GM18873 (cell line): ENCODE data around the gene ATP5MC2.
"Not testable (repeated sequence)": the region's sequence is repeated elsewhere in the genome, so short reads cannot be mapped to it uniquely, and the experiment has no call there.

Experiments
- ATAC-seq: cut with Tn5 transposase; IDR thresholded peaks from one replicate; pipeline ENCODE4 v1.9.1; 2021; ENCODE audit warnings: mild to moderate bottlenecking, moderate library complexity, moderate number of reproducible peaks; ENCODE audit not compliant: unreplicated experiment, low FRiP score

ATP5MC2 gene

GRCh38 chr12:53657041-53657440 is 18.8 kb downstream of the ATP5MC2 start:
- no peak for ATAC-seq

GRCh38 chr12:53653595-53653994 is 22.3 kb downstream of the ATP5MC2 start:
- ATAC-seq = no peak

DNA sequence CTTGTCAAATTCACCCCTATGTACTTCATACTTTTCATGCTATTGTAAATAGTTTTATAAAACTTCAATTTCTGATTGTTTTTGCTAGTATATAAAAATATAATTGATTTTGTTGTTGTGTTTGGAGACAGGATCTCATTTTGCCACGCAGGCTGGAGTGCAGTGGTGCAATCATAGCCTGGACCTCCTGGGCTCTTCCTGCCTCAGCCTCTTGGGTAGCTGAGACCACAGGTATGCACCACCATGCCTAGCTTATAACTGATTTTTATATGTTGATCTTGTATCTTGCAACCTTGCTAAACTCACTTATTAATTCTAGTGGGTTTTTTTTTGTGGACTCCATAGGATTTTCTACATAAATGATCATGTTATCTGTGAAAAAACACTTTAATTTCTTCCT is 23.5 kb downstream of the ATP5MC2 start:
- ATAC-seq = no peak

- ATAC-seq = no peak
Observed at GRCh38 chr12:53651737-53652136, 24.1 kb downstream of the ATP5MC2 start.

DNA sequence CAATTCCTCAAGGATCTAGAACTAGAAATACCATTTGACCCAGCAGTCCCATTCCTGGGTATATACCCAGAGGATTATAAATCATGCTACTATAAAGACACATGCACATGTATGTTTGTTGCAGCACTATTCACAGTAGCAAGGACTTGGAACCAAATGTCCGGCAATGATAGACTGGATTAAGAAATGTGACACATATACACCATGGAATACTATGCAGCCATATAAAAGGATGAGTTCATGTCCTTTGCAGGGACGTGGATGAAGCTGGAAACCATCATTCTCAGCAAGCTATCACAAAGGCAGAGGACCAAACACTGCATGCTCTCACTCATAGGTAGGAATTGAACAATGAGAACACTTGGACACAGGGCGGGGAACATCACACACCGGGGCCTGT is 29.6 kb downstream of the ATP5MC2 start:
- not testable (repeated sequence) for ATAC-seq

- ATAC-seq = no peak
Observed at GRCh38 chr12:53645165-53645564, 30.7 kb downstream of the ATP5MC2 start.

- ATAC-seq = no peak
Observed at GRCh38 chr12:53644133-53644532, 31.8 kb downstream of the ATP5MC2 start.

DNA sequence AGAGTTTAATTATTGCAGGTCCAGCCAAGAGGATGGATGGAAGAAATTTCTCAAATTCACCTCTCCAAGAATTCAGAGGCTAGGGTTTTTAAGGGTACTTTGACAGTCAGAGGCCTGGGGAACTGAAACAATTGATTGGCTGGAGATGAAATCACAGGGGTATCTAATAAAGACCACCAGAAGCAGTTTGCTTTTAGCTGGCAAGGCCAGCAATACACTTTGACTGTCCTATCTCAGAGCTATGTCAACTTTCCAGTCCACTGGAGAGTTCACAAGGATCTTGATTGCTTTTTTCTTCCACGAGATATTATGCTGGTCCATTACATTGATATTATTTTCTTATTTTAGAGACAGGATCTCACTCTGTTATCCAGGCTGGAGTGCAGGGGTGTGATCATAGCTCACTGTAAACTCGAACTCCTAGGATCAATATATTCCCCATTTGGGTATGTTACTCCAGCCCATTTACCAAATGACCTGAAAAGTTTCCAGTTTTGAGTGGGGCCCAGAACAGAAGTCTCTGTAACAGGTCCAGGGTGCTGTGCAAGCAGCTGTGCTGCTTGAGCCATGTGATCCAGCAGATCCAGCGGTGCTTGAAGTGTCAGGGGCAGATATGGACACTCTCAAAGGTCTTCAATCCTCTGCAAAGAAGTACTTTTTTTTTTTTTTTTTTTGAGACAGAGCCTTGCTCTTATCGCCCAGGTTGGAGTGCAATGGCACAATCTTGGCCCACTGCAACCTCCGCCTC is 32.5 kb downstream of the ATP5MC2 start:
- no peak for ATAC-seq

DNA sequence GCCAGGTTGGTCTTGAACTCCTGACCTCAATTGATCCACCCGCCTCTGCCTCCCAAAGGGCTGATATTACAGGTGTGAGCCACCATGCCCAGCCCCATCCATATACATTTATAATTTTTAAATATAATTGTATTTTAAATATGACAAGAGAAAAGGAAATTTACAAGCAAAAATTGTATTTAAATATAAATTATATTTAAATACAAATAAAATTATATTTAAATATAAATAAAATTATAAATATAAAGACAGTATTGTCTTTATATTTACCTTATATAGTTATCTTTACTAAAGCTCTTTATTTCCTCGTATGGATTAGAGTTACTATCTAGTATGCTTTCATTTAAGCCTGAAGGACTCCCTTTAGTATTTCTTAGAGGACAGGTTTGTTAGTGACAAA is 37.8 kb downstream of the ATP5MC2 start:
- no peak for ATAC-seq

GRCh38 chr12:53636641-53637040 is 39.2 kb downstream of the ATP5MC2 start:
- no peak for ATAC-seq

- not testable (repeated sequence) for ATAC-seq
Observed at GRCh38 chr12:53635708-53636107, 40.2 kb downstream of the ATP5MC2 start.

DNA sequence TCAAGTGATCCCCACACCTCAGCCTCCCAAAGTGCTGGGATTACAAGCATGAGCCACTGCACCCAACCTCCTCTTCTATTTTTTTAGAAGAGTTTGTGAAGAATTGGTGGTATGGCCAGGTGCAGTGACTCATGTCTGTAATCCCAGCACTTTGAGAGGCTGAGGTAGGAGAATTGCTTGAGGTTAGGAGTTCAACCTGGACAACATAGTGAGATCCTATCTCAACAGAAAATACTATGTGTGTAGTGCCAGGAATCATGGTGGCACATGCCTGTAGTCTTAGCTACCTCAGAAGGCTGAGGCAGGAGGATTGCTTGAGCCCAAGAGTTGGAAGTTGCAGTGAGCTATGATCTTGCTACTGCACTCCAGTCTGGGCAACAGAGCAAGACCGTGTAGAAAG is 44.2 kb downstream of the ATP5MC2 start:
- no peak for ATAC-seq

DNA sequence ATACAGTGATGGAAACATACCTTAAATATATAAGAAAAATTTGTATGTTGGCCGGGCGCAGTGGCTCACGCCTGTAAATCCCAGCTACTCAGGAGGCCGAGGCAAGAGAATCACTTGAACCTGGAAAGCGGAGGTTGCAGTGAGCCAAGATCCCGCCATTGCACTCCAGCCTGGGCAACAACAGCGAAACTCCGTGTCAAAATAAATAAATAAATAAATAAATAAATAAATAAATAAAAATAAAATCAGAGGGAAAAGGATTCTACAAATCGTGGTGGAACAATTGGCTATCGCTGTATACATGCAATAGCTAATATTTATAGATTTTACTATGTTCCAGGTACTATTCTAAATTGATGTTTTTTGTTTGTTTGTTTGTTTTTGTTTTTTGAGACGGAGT is 48.0 kb downstream of the ATP5MC2 start:
- no peak for ATAC-seq

- peak; percentile 10 for ATAC-seq
Observed at GRCh38 chr12:53626702-53627169, 49.1 kb downstream of the ATP5MC2 start.

DNA sequence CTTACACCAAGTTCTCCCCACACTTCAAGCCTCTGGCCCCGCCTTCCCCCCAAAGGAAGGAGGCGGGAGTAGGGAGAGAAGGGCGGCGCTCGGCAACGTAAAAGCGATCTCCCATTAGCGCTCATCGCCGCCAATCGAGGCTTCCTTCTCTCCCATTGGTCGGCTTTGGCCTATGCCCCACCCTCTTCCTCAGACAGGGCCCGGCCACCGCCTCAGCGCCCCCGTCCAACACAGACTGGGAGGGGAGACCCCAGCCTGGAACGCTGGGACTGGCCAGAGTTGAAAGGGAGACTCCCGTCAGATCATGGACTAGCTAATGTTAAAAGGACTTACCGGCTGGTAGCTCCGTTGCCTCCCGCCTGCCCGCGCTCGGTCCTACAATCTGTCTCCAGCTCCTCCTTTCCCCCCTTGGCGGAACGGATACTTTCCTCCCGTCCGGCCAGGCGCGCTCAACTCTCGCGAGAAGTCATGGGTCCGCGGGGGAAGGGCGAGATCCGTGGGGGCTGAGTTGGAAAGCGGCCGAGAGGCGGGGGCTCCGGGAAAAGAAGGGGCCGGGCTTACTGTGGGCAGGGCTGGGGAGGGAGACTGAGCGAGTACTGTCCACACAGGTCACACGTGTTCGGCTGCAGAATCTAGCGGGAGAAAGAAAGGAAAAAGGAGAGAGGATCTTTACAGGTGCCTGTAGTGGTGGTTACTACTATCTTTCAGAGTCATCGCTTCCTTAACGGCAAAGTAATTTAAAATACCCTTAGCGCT is 49.8 kb downstream of the ATP5MC2 start, which contains the start of gene ATF7:
TSS of gene ATF7 (minus strand) at position 437 of the 756 bp plus-strand sequence. CDS start 25,382 bp downstream, outside the sequence.
- peak; percentile 96 for ATAC-seq

DNA sequence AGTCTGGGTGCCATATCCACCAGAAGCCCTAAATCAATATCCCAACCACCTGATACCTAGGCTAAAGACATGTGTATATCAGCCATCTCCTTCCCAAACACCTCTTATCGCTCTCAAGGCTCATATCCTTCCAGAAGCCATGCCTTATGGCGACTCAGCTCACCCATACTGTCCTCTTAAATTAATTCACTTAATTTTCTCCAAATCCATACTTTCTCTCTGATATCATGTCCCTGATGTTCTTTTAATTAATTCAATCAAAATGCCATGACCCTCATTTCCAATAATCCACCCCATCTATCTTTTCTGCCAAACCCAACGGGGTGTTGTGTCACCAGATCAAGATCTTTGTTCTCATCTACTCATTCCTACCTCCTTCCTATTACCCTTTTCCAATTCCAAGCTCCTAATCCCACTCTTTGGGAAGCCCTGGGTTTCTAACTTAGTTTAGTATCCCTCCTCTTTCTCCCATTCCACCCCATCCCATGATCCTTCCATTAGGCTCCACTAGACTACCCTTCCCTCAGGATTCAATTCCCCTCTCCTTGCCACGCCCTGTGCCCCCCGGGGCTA is 50.4 kb downstream of the ATP5MC2 start:
- no peak for ATAC-seq

GRCh38 chr12:53624956-53625355 is 50.9 kb downstream of the ATP5MC2 start:
- ATAC-seq = no peak

- no peak for ATAC-seq
Observed at GRCh38 chr12:53624458-53624857, 51.4 kb downstream of the ATP5MC2 start.

DNA sequence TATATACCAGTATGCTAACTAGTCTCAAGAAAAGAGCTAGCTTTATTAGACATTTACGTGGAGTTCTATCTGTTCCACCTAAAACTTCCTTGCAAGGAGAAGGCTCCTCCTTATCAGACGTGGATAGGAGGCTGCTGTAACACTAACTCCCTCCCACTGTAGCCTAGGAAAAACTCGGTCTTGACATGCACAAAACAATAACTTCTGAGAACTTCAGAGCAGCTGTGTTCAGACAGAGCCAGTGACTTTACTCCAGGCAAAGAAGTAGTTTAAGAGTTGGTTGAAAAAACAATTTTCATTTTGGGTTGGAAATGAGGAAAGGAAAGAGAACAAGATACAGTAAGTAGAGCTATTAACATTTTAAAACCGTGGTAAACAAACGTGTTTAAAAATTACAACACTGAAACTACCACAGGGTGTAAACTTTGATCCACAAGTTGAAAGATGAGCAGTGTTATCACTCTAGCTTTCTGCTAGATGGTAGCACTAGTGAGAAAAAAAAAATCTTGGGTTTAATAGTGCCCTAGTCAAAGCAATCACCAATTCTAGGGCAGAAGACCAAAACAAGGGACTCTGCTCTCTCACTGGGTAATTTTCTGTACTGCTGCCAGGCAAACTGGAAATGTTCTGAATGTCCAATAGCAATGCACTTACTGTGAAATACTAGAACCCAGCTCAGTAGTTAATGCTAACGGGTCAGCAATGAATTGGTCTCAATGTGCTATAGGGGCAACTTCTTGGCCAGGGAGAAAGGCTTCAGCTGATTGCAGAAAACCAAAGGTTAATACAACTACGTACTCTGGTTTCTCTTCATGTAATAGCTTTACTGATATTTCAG is 52.1 kb downstream of the ATP5MC2 start:
- no peak for ATAC-seq

DNA sequence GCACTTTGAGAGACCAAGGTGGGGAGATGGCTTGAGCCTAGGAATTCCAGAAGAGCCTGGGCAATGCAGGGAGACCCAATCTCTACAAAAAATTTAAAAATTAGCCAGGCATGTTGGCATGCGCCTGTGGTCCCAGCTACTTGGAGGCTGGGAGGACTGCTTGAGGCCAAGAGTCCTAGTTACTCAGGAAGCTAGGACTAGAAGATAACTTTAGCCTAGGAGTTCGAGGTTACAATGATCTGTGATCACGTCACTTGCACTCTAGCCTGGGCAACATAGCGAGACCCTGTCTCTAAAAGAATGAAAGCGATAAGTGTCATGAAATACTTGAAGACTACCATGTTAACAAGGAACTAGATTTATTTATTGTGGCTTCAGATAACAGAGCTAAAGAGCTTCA is 53.2 kb downstream of the ATP5MC2 start:
- ATAC-seq = no peak
